ENCODE results near the gene TMEM132D. TPM values are rescaled to one million over a fixed set of nuclear protein-coding genes. Genes with fewer than 3 reads are reported as not detected.

The TMEM132D gene
- total RNA-seq, 1 donor from 2014 or later: 16.5 TPM

- no peak overlapping the region for H3K4me3 Mint-ChIP-seq (ENCODE audit: unreplicated experiment)
- no peak overlapping the region for H3K27ac Mint-ChIP-seq (ENCODE audit: unreplicated experiment)
- no peak for TF ChIP-seq CTCF (IDR thresholded peaks at IDR 0.05; ENCODE audit: partially characterized antibody, unreplicated experiment)
- peaks cover 8% of the 10 kb centered on the region for H3K4me1 Mint-ChIP-seq (ENCODE audit: low read depth, unreplicated experiment)
- H3K9me3 Mint-ChIP-seq (ENCODE audit: unreplicated experiment): peaks cover 4% of the 10 kb centered on the region
- H3K27me3 Mint-ChIP-seq (ENCODE audit: unreplicated experiment): peaks cover 7% of the 10 kb centered on the region
- DNase-seq: no peak
- H3K36me3 Mint-ChIP-seq (ENCODE audit: unreplicated experiment): peaks cover 7% of the 10 kb centered on the region
These were observed 299.3 kb downstream of the TMEM132D start for GRCh38 chr12:129604506-129604905.

- Mint-ChIP-seq H3K4me1 (ENCODE audit: low read depth, unreplicated experiment) (peaks cover 3% of the 10 kb centered on the region), H3K27ac (ENCODE audit: unreplicated experiment) (no peak overlapping the region), H3K36me3 (ENCODE audit: unreplicated experiment) (peaks cover 7% of the 10 kb centered on the region), H3K9me3 (ENCODE audit: unreplicated experiment) (peaks cover 4% of the 10 kb centered on the region), H3K27me3 (ENCODE audit: unreplicated experiment) (peaks cover 10% of the 10 kb centered on the region), H3K4me3 (ENCODE audit: unreplicated experiment) (no peak overlapping the region)
- TF ChIP-seq CTCF (IDR thresholded peaks at IDR 0.05; ENCODE audit: partially characterized antibody, unreplicated experiment): no peak
- no peak for DNase-seq
These were observed 304.4 kb downstream of the TMEM132D start for GRCh38 chr12:129599406-129599805.

GRCh38 chr12:129594098-129594497, 309.7 kb downstream of the TMEM132D start:
- Mint-ChIP-seq H3K36me3 (ENCODE audit: unreplicated experiment) (peaks cover 5% of the 10 kb centered on the region), H3K9me3 (ENCODE audit: unreplicated experiment) (no peaks in the 10 kb centered on the region), H3K4me1 (ENCODE audit: low read depth, unreplicated experiment) (peaks cover 3% of the 10 kb centered on the region)

GRCh38 chr12:129592449-129592848, 311.4 kb downstream of the TMEM132D start:
- peaks cover 5% of the 10 kb centered on the region for H3K36me3 Mint-ChIP-seq (ENCODE audit: unreplicated experiment)
- H3K9me3 Mint-ChIP-seq (ENCODE audit: unreplicated experiment): no peaks in the 10 kb centered on the region
- H3K4me3 Mint-ChIP-seq (ENCODE audit: unreplicated experiment): no peak overlapping the region
- peaks cover 2% of the 10 kb centered on the region for H3K27me3 Mint-ChIP-seq (ENCODE audit: unreplicated experiment)
- no peak overlapping the region for H3K27ac Mint-ChIP-seq (ENCODE audit: unreplicated experiment)
- no peak for DNase-seq
- TF ChIP-seq CTCF (IDR thresholded peaks at IDR 0.05; ENCODE audit: partially characterized antibody, unreplicated experiment): no peak
- H3K4me1 Mint-ChIP-seq (ENCODE audit: low read depth, unreplicated experiment): no peaks in the 10 kb centered on the region

More at GRCh38 chr12:129594098-129594497, 309.7 kb downstream of the TMEM132D start:
- Mint-ChIP-seq H3K27me3 (ENCODE audit: unreplicated experiment) (peaks cover 2% of the 10 kb centered on the region), H3K4me3 (ENCODE audit: unreplicated experiment) (no peak overlapping the region), H3K27ac (ENCODE audit: unreplicated experiment) (no peak overlapping the region)
- TF ChIP-seq CTCF (IDR thresholded peaks at IDR 0.05; ENCODE audit: partially characterized antibody, unreplicated experiment): no peak
- no peak for DNase-seq

- no peak for TF ChIP-seq CTCF (IDR thresholded peaks at IDR 0.05; ENCODE audit: partially characterized antibody, unreplicated experiment)
- DNase-seq: no peak
- Mint-ChIP-seq H3K27ac (ENCODE audit: unreplicated experiment) (no peak overlapping the region), H3K4me1 (ENCODE audit: low read depth, unreplicated experiment) (peaks cover 2% of the 10 kb centered on the region), H3K9me3 (ENCODE audit: unreplicated experiment) (peaks cover 4% of the 10 kb centered on the region), H3K27me3 (ENCODE audit: unreplicated experiment) (peaks cover 3% of the 10 kb centered on the region), H3K4me3 (ENCODE audit: unreplicated experiment) (no peak overlapping the region), H3K36me3 (ENCODE audit: unreplicated experiment) (peaks cover 5% of the 10 kb centered on the region)
These were observed 314.3 kb downstream of the TMEM132D start for GRCh38 chr12:129589503-129589902.
